T-helper 2 cell treated with Interferon-gamma antibody and Interleukin-4, amounts not matched to agents 5 μg/mL and 100 μg/mL, for 36 hours (primary cell): ENCODE results near the gene TXNDC16.

Experiments used
- DNase-seq: peaks from one replicate; pipeline ENCODE4 v3.0.0; 2021; ENCODE audit warnings: low spot score
- H3K27ac Mint-ChIP-seq: one replicate; pipeline ENCODE4 v1.8.0; 2021; ENCODE audit warnings: mild to moderate bottlenecking, mixed read lengths
- H3K27me3 Mint-ChIP-seq: one replicate; pipeline ENCODE4 v1.8.0; 2021; ENCODE audit warnings: low read depth, mixed read lengths
- H3K36me3 Mint-ChIP-seq: one replicate; pipeline ENCODE4 v1.8.0; 2021; ENCODE audit warnings: low read depth, mixed read lengths
- H3K4me1 Mint-ChIP-seq: one replicate; pipeline ENCODE4 v1.8.0; 2021; ENCODE audit warnings: low read depth, mixed read lengths
- H3K4me3 Mint-ChIP-seq: one replicate; pipeline ENCODE4 v1.8.0; 2022; ENCODE audit warnings: mild to moderate bottlenecking, moderate library complexity, mixed read lengths
- H3K9me3 Mint-ChIP-seq: one replicate; pipeline ENCODE4 v1.8.0; 2021; ENCODE audit warnings: mixed read lengths

TXNDC16 gene

GRCh38 chr14:52455291-52456088, 96.8 kb downstream of the TXNDC16 start:
- no peaks in the 10 kb centered on the region for H3K27me3 Mint-ChIP-seq
- no peak for DNase-seq
- peaks cover 12% of the 10 kb centered on the region for H3K4me1 Mint-ChIP-seq
- peaks cover 55% of the 10 kb centered on the region for H3K36me3 Mint-ChIP-seq
- no peak overlapping the region for H3K27ac Mint-ChIP-seq
- H3K4me3 Mint-ChIP-seq = no peak overlapping the region
- peaks cover 10% of the 10 kb centered on the region for H3K9me3 Mint-ChIP-seq

- no peak for DNase-seq
- peaks cover 40% of the 10 kb centered on the region for H3K9me3 Mint-ChIP-seq
- H3K27me3 Mint-ChIP-seq = no peaks in the 10 kb centered on the region
- H3K36me3 Mint-ChIP-seq = peaks cover 62% of the 10 kb centered on the region
- no peak overlapping the region for H3K4me3 Mint-ChIP-seq
- H3K27ac Mint-ChIP-seq = no peak overlapping the region
- peaks cover 15% of the 10 kb centered on the region for H3K4me1 Mint-ChIP-seq
Measured at GRCh38 chr14:52447236-52447635, 105.1 kb downstream of the TXNDC16 start.

GRCh38 chr14:52446355-52446754, 106.0 kb downstream of the TXNDC16 start:
- no peak overlapping the region for H3K4me3 Mint-ChIP-seq
- peaks cover 40% of the 10 kb centered on the region for H3K9me3 Mint-ChIP-seq
- H3K27me3 Mint-ChIP-seq = no peaks in the 10 kb centered on the region
- no peak overlapping the region for H3K27ac Mint-ChIP-seq
- H3K4me1 Mint-ChIP-seq = peaks cover 15% of the 10 kb centered on the region
- H3K36me3 Mint-ChIP-seq = peaks cover 53% of the 10 kb centered on the region
- no peak for DNase-seq

- Mint-ChIP-seq H3K36me3 (peaks cover 36% of the 10 kb centered on the region), H3K4me1 (peaks cover 6% of the 10 kb centered on the region)
Measured at GRCh38 chr14:52443506-52443905, 108.8 kb downstream of the TXNDC16 start.

GRCh38 chr14:52442602-52443001, 109.7 kb downstream of the TXNDC16 start:
- Mint-ChIP-seq H3K4me3 (no peak overlapping the region), H3K27me3 (no peaks in the 10 kb centered on the region), H3K9me3 (peaks cover 5% of the 10 kb centered on the region), H3K27ac (no peak overlapping the region), H3K36me3 (peaks cover 34% of the 10 kb centered on the region), H3K4me1 (peaks cover 6% of the 10 kb centered on the region)
- DNase-seq = no peak

More at GRCh38 chr14:52443506-52443905, 108.8 kb downstream of the TXNDC16 start:
- Mint-ChIP-seq H3K27ac (no peak overlapping the region), H3K4me3 (no peak overlapping the region), H3K9me3 (peaks cover 14% of the 10 kb centered on the region), H3K27me3 (no peaks in the 10 kb centered on the region)
- DNase-seq = no peak

GRCh38 chr14:52442166-52442565, 110.1 kb downstream of the TXNDC16 start:
- no peak overlapping the region for H3K27ac Mint-ChIP-seq
- peaks cover 33% of the 10 kb centered on the region for H3K36me3 Mint-ChIP-seq
- no peaks in the 10 kb centered on the region for H3K27me3 Mint-ChIP-seq
- no peak for DNase-seq
- no peak overlapping the region for H3K4me3 Mint-ChIP-seq
- peaks cover under 1% of the 10 kb centered on the region for H3K9me3 Mint-ChIP-seq
- H3K4me1 Mint-ChIP-seq = peaks cover 9% of the 10 kb centered on the region

- H3K4me3 Mint-ChIP-seq = no peak overlapping the region
- H3K4me1 Mint-ChIP-seq = peaks cover 12% of the 10 kb centered on the region
- no peaks in the 10 kb centered on the region for H3K27me3 Mint-ChIP-seq
- no peak for DNase-seq
- H3K9me3 Mint-ChIP-seq = no peaks in the 10 kb centered on the region
- H3K27ac Mint-ChIP-seq = no peak overlapping the region
- peaks cover 25% of the 10 kb centered on the region for H3K36me3 Mint-ChIP-seq
Measured at GRCh38 chr14:52439476-52439875, 112.8 kb downstream of the TXNDC16 start.

GRCh38 chr14:52434955-52435354, 117.3 kb downstream of the TXNDC16 start:
- Mint-ChIP-seq H3K4me3 (no peak overlapping the region), H3K9me3 (no peaks in the 10 kb centered on the region), H3K4me1 (peaks cover 14% of the 10 kb centered on the region), H3K27ac (no peak overlapping the region), H3K27me3 (no peaks in the 10 kb centered on the region), H3K36me3 (peaks cover 28% of the 10 kb centered on the region)
- no peak for DNase-seq

GRCh38 chr14:52430474-52430873, 121.8 kb downstream of the TXNDC16 start:
- H3K27me3 Mint-ChIP-seq = no peaks in the 10 kb centered on the region
- DNase-seq = no peak
- no peaks in the 10 kb centered on the region for H3K9me3 Mint-ChIP-seq
- peaks cover 18% of the 10 kb centered on the region for H3K36me3 Mint-ChIP-seq
- H3K4me1 Mint-ChIP-seq = peaks cover 16% of the 10 kb centered on the region
- peak overlapping the region; percentile 17 for H3K27ac Mint-ChIP-seq
- H3K4me3 Mint-ChIP-seq = no peak overlapping the region

- no peaks in the 10 kb centered on the region for H3K27me3 Mint-ChIP-seq
- peaks cover 13% of the 10 kb centered on the region for H3K4me1 Mint-ChIP-seq
- peaks cover 18% of the 10 kb centered on the region for H3K36me3 Mint-ChIP-seq
- H3K27ac Mint-ChIP-seq = no peak overlapping the region
- DNase-seq = no peak
- no peaks in the 10 kb centered on the region for H3K9me3 Mint-ChIP-seq
- no peak overlapping the region for H3K4me3 Mint-ChIP-seq
Measured at GRCh38 chr14:52429451-52429850, 122.9 kb downstream of the TXNDC16 start.

GRCh38 chr14:52427460-52427859, 124.8 kb downstream of the TXNDC16 start:
- H3K4me1 Mint-ChIP-seq = peaks cover 11% of the 10 kb centered on the region
- no peak overlapping the region for H3K4me3 Mint-ChIP-seq
- DNase-seq = no peak
- no peaks in the 10 kb centered on the region for H3K27me3 Mint-ChIP-seq
- H3K9me3 Mint-ChIP-seq = no peaks in the 10 kb centered on the region
- H3K27ac Mint-ChIP-seq = no peak overlapping the region
- peaks cover 16% of the 10 kb centered on the region for H3K36me3 Mint-ChIP-seq

- Mint-ChIP-seq H3K9me3 (peaks cover 3% of the 10 kb centered on the region), H3K4me1 (peaks cover 24% of the 10 kb centered on the region), H3K4me3 (no peak overlapping the region), H3K36me3 (peaks cover 8% of the 10 kb centered on the region), H3K27ac (no peak overlapping the region), H3K27me3 (no peaks in the 10 kb centered on the region)
- DNase-seq = no peak
Measured at GRCh38 chr14:52422650-52423356, 129.5 kb downstream of the TXNDC16 start.

- H3K4me3 Mint-ChIP-seq = no peak overlapping the region
- peaks cover 3% of the 10 kb centered on the region for H3K9me3 Mint-ChIP-seq
- H3K36me3 Mint-ChIP-seq = peaks cover 15% of the 10 kb centered on the region
- no peak overlapping the region for H3K27ac Mint-ChIP-seq
- H3K4me1 Mint-ChIP-seq = peaks cover 53% of the 10 kb centered on the region
- no peak for DNase-seq
- no peaks in the 10 kb centered on the region for H3K27me3 Mint-ChIP-seq
Measured at GRCh38 chr14:52417139-52417538, 135.2 kb downstream of the TXNDC16 start.

- H3K27me3 Mint-ChIP-seq = no peaks in the 10 kb centered on the region
- H3K36me3 Mint-ChIP-seq = peaks cover 15% of the 10 kb centered on the region
- peaks cover 60% of the 10 kb centered on the region for H3K4me1 Mint-ChIP-seq
- no peak for DNase-seq
- peak overlapping the region; percentile 63 for H3K4me3 Mint-ChIP-seq
- H3K9me3 Mint-ChIP-seq = no peaks in the 10 kb centered on the region
- H3K27ac Mint-ChIP-seq = peak overlapping the region; percentile 90
Measured at GRCh38 chr14:52413729-52414408, 138.4 kb downstream of the TXNDC16 start.
